Adrenal gland (tissue), 12 donors: ENCODE results near the gene BRD7. TPM values are rescaled to one million over a fixed set of nuclear protein-coding genes. Genes with fewer than 3 reads are reported as not detected.
A peak's percentile ranks its signal among the peaks of the same experiment; 100 is the strongest.

ENCODE experiments used
- DNase-seq, 7 donors: peaks; one replicate each; pipeline ENCODE4 v3.0.0-alpha.2; 2019 to 2020
- H3K27ac ChIP-seq, 5 donors: fragments of 200-600 bp; sonication (generic) in 4 of 5; 1 replicate in 3 of 5; 2 replicates in 2 of 5; pipeline versions ENCODE4 v1.5.1 to v1.8.0; 2016 to 2020; ENCODE audit warnings: mild to moderate bottlenecking in 1 of 5
- H3K27me3 ChIP-seq: fragments of 200-600 bp; 2 replicates; pipeline ENCODE4 v1.8.0; 2021
- H3K36me3 ChIP-seq, 2 donors: fragments of 200-600 bp; replicated peaks in 1 of 2; 1 replicate in 1 of 2; 2 replicates in 1 of 2; pipeline versions ENCODE4 v1.5.1 to v1.8.0; 2018 to 2022
- H3K4me1 ChIP-seq, 2 donors: fragments of 200-600 bp; replicated peaks in 1 of 2; 1 replicate in 1 of 2; 2 replicates in 1 of 2; pipeline versions ENCODE4 v1.5.1 to v1.8.0; 2018 to 2021
- H3K4me3 ChIP-seq, 4 donors: fragments of 200-600 bp; sonication (generic) in 3 of 4; one replicate each; pipeline ENCODE4 v1.5.1; 2016 to 2018
- H3K9me3 ChIP-seq, 3 donors: fragments of 200-600 bp; sonication (generic) in 1 of 3; replicated peaks in 1 of 3; 1 replicate in 2 of 3; 2 replicates in 1 of 3; pipeline versions ENCODE4 v1.5.1 to v1.8.0; 2016 to 2021
- CTCF ChIP-seq, 6 experiments: fragments of 450-650 bp in 4 of 6; fragments of 200-600 bp in 2 of 6; sonication (generic) in 1 of 6; IDR thresholded peaks; 1 replicate in 5 of 6; 2 replicates in 1 of 6; pipeline versions ENCODE4 v1.5.1 to v1.8.0; 2016 to 2021; ENCODE audit warnings: antibody characterized with exemption in 6 of 6, mild to moderate bottlenecking in 2 of 6, moderate library complexity in 1 of 6
- POLR2A ChIP-seq, 2 donors: fragments of 450-650 bp; IDR thresholded peaks; one replicate each; pipeline ENCODE4 v1.6.1; 2017; ENCODE audit warnings: antibody characterized with exemption in 2 of 2, mild to moderate bottlenecking in 2 of 2, moderate library complexity in 1 of 2
- WGBS, 4 donors: extraction: QIAGEN DNeasy Blood & Tissue Kit in 2 of 4; methylation state at CpG; one replicate each; pipeline versions ENCODE4 v1.1.5 to v1.1.7; 2013 to 2017; 5-methylcytosine and 5-hydroxymethylcytosine counted together
- intact Hi-C, 2 donors: fragments of 100-400 bp; cut with DNase I; formaldehyde crosslinking; loops; one replicate each; pipeline versions ENCODE4 v1.14.1 to v1.15.0; 2022 to 2023
- polyA plus RNA-seq, 3 donors: library from polyadenylated mRNA; stranded (reverse); fragments of 200-250 nt in 2 of 3; fragments of 350-450 nt in 1 of 3; fragmentation: Illumina TruSeq in 1 of 3; extraction: RNeasy Lipid Tissue Mini Kit (QIAGEN cat#74804) in 1 of 3; gene quantifications; one replicate each; pipeline ENCODE4 v1.2.3, GENCODE V29; 2013 to 2014
- total RNA-seq, 9 donors: library from RNA; depleted of rRNA in 4 of 9; stranded (reverse); fragments of >200 nt in 4 of 9; fragments of 120-200 nt in 1 of 9; fragmentation: NEBNext Ultra II Directional in 1 of 9; extraction: Animal tissue kit (Norgen Biotek cat#: 25700) in 1 of 9; gene quantifications; one replicate each; pipeline versions ENCODE4 v1.1.0 to v1.2.4, GENCODE V29; 2013 to 2023
- donor health status: healthy with polysubstance abuse.
- donor health status: Bipolar disorder and iron deficiency.
- donor health status: DM: yes; HTN: yes; CAD: no.
- donor health status: DM: no; HTN: no; CAD: no.
- donor health status: DM: no; HTN: no; CAD: no.
- donor health status: DM: yes; HTN: yes; CAD: no.

BRD7 gene
- total and polyA plus RNA-seq, 12 donors = 37.2 to 117 (median 58.7) TPM

DNA sequence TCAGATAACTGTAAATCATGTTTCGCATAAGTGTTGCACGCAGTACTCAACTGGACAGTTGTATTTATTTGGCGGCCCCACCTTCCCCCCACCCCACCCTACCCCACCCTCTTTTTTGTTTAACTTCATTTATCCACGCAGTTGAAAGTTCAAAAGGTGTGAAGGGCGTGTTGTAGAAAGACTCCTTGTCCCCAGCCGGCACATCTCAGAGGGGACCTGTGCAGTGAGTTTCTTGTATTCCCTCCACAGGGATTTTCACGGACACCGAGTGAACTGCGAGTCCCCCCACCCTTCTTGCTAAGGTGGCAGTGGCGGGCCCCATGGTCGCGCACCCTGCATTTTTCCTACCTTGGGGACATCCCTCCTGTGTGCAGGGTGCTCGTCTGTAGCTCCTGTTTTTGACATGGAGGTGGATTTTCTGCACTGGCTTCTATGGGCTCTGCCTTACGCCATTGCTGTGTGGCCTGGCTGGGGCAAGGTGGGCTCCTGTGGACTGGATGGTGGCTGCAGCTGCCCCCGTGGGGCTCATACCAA lies 66.2 kb downstream of the BRD7 start:
- no peak overlapping the region for H3K27ac ChIP-seq
- no peak for TF ChIP-seq CTCF (IDR thresholded peaks at IDR 0.05)
- no peak for TF ChIP-seq POLR2A (IDR thresholded peaks at IDR 0.05)
- H3K27me3 ChIP-seq = no peaks in the 10 kb centered on the region
- H3K4me1 ChIP-seq = no peaks in the 10 kb centered on the region
- H3K4me3 ChIP-seq = no peak overlapping the region
- H3K36me3 ChIP-seq = no peaks in the 10 kb centered on the region
- intact Hi-C loops = no loop called here
- WGBS, 4 donors = 92 to 95% (median 93%) methylated on average over 14 to 15 of the region's 15 CpGs
- no peaks in the 10 kb centered on the region for H3K9me3 ChIP-seq
- peak in 1 of 7 donors; percentile 2 for DNase-seq

GRCh38 chr16:50301626-50302471 lies 66.9 kb downstream of the BRD7 start:
- 64 to 81% (median 71%) methylated on average over 11 to 21 of the region's 21 CpGs for WGBS, 4 donors
- Histone ChIP-seq H3K36me3 (no peaks in the 10 kb centered on the region), H3K27me3 (no peaks in the 10 kb centered on the region), H3K4me1 (no peaks in the 10 kb centered on the region), H3K4me3 (no peak overlapping the region), H3K9me3 (no peaks in the 10 kb centered on the region), H3K27ac (no peak overlapping the region)
- TF ChIP-seq CTCF (IDR thresholded peaks at IDR 0.05) (no peak), POLR2A (IDR thresholded peaks at IDR 0.05) (no peak)
- peak in 5 of 7 donors; percentile 54 to 77 (median 69) for DNase-seq
- intact Hi-C loops = no loop called here

- intact Hi-C loops = no loop called here
- TF ChIP-seq CTCF (IDR thresholded peaks at IDR 0.05) = no peak
- no peak for TF ChIP-seq POLR2A (IDR thresholded peaks at IDR 0.05)
- Histone ChIP-seq H3K36me3 (no peaks in the 10 kb centered on the region), H3K4me1 (no peaks in the 10 kb centered on the region), H3K9me3 (no peaks in the 10 kb centered on the region), H3K27ac (no peak overlapping the region), H3K4me3 (no peak overlapping the region), H3K27me3 (no peaks in the 10 kb centered on the region)
- 84 to 91% (median 86%) methylated on average over 15 to 23 of the region's 23 CpGs for WGBS, 4 donors
- peak in 3 of 7 donors; percentile 12 to 32 (median 13) for DNase-seq
Observed at GRCh38 chr16:50300942-50301625, 67.7 kb downstream of the BRD7 start.

DNA sequence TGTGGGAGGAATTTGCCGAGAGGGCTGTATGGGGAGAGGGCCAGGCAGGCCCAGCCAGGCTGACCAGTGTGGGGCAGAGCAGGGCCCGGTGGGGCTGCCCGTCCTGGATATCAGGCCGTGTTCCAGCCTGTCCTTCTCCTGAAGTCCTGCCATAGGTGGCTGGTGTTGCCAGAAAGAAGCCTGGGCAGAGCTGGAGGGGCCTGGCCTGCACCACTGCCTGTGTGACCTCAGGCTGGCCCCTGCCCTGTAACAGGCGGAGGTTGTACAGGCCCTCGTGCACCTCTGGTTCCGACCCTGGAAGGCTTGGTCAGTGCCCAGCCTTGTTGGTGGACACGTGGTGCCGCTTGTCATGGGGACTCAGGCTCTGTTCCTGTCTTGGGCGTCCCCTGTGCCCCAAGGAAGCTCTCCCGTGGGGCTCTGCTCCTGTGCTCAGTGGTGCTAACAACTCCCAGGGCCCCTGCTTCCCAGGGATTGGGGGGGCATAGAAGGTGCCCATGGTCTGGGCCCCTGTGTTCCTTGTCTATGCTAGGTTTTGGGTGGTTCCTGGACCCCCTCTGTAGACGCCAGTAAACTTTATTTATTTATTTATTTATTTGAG lies 69.2 kb downstream of the BRD7 start:
- intact Hi-C loops = no loop called here
- Histone ChIP-seq H3K27ac (no peak overlapping the region), H3K9me3 (no peaks in the 10 kb centered on the region), H3K27me3 (no peaks in the 10 kb centered on the region), H3K36me3 (no peaks in the 10 kb centered on the region), H3K4me3 (no peak overlapping the region), H3K4me1 (no peaks in the 10 kb centered on the region)
- WGBS, 4 donors = 83 to 94% (median 88%) methylated on average over 5 to 12 of the region's 12 CpGs
- TF ChIP-seq POLR2A (IDR thresholded peaks at IDR 0.05) = no peak
- TF ChIP-seq CTCF (IDR thresholded peaks at IDR 0.05) = no peak
- DNase-seq = peak in 1 of 7 donors; percentile 2
